Gastrocnemius medialis (tissue), 4 donors: ENCODE measurements around the gene UTF1.

Experiments
- POLR2A ChIP-seq, 2 donors: fragments of 450-650 bp; IDR thresholded peaks; one replicate each; pipeline ENCODE4 v1.6.1; 2017; ENCODE audit warnings: antibody characterized with exemption in 2 of 2, mild to moderate bottlenecking in 2 of 2, moderate library complexity in 2 of 2
- TF ChIP-seq, protein P1 (sequence below), 5 experiments: fragments of 450-650 bp in 3 of 5; fragments of 200-600 bp in 2 of 5; sonication (generic) in 2 of 5; IDR thresholded peaks in 4 of 5; conservative IDR thresholded peaks in 1 of 5; 1 replicate in 4 of 5; 2 replicates in 1 of 5; pipeline ENCODE4 v1.5.1; 2016 to 2019; ENCODE audit warnings: antibody characterized with exemption in 5 of 5, mild to moderate bottlenecking in 3 of 5, moderate library complexity in 3 of 5

DNA sequence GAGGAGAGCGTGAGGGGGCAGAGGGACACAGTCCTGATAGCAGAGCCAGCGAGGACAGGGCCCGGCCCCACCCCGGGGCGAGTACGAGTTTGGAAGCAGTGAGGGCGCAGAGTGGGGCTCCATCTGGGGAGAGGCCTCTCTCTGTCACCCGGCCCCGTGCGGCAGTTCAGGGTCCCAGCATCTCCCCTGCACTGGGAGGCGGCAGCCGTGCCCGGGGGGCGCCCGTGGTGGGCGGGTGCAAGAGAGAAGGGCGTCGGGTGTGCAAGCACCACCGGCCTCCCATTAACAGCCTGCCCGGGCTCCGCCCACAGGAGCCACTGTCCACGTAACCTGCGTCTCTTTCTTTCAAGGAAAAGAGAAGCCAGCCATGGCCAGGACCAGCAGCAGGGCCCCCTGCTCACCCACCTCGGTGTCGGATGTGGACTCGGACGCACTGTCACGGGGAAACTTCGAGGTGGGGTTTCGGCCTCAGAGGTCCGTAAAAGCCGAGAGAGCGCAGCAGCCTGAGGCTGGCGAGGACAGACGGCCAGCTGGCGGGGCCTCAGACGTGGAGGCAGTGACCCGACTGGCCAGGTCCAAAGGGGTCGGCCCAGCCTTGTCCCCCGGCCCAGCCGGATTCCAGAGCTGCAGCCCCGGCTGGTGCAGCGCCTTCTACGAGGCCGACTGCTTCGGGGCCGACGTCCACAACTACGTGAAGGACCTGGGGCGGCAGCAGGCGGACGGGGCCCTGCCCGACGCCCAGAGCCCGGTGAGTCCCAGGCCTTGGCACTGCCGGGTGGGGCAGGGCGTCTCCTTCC is 28.7 kb upstream of the UTF1 start:
- TF ChIP-seq, protein P1, sequence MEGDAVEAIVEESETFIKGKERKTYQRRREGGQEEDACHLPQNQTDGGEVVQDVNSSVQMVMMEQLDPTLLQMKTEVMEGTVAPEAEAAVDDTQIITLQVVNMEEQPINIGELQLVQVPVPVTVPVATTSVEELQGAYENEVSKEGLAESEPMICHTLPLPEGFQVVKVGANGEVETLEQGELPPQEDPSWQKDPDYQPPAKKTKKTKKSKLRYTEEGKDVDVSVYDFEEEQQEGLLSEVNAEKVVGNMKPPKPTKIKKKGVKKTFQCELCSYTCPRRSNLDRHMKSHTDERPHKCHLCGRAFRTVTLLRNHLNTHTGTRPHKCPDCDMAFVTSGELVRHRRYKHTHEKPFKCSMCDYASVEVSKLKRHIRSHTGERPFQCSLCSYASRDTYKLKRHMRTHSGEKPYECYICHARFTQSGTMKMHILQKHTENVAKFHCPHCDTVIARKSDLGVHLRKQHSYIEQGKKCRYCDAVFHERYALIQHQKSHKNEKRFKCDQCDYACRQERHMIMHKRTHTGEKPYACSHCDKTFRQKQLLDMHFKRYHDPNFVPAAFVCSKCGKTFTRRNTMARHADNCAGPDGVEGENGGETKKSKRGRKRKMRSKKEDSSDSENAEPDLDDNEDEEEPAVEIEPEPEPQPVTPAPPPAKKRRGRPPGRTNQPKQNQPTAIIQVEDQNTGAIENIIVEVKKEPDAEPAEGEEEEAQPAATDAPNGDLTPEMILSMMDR (IDR thresholded peaks at IDR 0.05 in 4 of 5, conservative IDR thresholded peaks at IDR 0.05 in 1 of 5) = no peak
- no peak for TF ChIP-seq POLR2A (IDR thresholded peaks at IDR 0.05)
